ENCODE data around the gene MYH7.

MYH7 gene

DNA sequence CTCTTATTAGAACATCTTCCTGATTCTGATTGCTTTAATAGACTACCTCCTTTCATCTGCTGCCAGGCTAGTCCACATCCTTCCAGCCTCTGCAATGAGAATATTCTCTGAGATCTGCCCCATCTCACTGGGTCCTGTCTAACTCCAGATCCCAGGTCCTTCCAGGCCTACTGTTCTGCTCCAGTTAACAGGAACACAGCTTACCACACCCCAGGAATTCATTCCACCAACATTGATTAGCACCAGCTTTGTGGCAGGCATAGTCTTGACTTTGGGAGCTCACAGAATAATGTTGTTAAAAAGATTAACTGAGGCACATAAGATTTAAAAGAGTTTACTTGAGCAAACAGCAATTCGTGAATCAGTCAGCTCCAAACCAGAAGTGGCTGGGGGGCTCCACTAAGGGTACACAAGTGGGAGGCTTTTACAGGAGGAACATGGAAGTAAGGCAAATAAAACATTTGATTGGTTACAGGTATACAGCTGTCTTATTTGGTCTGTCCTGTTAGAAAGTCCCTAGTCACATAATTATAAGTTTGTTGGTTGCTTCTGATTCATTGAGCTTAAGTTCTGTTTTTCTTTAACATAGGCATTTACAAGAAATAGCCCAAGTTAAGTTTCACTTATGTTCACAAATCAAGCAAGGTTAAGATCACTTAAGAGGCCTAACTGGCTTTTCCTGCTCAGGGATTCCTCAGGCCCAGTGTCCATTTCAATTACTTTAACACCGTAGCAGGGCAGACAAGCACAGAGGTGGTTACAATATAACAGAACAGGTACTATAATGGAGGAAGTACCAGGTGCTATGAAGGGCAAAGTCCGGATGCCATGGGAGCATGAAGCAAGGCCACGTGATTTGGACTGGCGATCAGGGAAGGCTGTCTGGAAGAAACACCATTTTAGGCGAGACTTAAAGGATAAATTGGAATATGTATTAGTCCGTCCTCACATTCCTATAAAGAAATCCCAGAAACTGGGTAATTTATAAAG, 12.2 kb upstream of the MYH7 start:
- DNase-seq (ENCODE audit: low read depth in 2 of 2) = no peak

DNA sequence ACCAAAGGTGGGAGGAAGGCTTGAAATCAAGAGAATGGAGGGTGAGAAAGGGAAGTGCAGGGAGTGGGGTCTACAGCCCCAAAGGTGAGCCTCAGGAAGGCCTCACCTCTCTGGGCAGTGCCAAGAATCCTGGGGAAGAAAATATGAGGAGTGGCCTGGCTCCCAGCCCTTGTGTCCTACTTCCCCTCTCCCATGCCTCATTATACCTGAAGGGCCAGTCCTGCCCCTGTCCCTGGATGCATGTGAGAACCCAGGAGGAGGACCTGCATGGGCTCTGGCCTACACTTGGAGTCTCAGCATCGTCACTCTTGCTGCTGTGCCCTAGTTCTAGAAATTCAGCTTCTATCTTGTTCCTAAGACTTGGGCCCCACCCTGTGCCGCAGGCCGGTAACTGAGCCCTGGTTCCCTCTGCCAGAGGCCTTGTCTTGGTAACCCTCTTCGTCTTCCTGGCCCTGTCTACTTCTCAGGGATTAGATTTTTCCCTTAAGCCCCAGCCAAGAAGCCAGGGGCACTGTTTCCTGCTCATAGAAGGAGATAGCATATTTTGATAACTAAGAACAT, 10.9 kb upstream of the MYH7 start:
- DNase-seq (ENCODE audit: low read depth in 2 of 2) = no peak

DNA sequence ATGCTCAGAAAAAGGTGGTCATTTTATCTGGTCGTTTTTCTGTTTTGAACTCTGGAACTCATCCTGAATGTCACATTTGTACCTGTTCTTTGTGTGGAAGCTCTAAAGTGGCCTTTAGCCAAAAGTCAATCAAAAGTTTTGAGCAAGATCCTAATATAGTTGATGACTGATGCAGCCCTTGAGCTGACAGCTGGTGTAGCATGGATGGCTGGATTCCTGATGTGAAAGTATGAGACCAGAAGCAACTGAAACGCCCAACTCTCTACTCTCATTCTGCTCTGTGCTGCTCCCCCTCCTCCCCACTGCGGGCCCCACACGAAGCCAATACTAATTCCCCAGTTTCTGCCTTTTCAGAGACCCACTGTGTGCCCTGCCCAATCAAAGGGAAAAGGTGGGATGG, 10.3 kb upstream of the MYH7 start:
- no peak for DNase-seq (ENCODE audit: low read depth in 2 of 2)

DNA sequence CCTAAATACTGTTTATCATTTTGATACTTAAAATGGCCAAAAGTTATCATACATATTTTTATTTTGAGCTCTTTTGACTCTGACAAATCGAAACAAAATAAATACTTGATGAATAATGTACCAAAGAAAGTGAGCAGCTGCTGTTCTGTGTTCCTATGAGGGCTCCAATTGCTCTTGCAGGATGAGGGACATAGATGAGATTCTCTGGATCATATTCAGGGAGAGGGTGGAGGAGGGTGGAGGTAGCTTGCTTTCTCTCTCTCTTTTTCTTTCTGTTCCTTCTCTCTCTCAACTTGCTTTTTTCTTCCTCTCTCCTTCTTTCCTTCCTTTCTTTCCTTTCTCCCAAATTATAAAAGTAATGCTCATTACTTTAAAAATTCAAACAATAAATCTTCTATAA, 8.9 kb upstream of the MYH7 start:
- no peak for DNase-seq (ENCODE audit: low read depth in 2 of 2)

DNA sequence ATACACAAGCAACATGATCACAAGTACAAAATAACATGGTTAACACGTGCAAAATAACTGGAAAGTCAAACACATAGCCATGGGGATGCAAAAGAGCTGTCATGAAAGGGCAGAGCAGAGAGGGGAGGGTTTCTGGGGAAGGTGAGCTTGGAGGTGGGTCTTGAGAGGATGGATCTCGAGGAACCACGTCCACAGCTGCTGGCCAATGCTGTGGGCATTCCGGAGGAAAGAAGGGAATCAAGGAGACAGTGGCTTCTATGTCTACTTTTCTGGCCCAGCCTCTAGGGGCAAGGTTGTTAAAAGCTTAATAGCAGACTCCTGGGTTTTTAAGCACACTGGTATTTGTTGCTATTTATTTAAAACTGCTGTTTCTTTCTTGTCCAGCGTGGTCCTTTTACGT, 8.4 kb upstream of the MYH7 start:
- DNase-seq (ENCODE audit: low read depth in 2 of 2) = no peak

DNA sequence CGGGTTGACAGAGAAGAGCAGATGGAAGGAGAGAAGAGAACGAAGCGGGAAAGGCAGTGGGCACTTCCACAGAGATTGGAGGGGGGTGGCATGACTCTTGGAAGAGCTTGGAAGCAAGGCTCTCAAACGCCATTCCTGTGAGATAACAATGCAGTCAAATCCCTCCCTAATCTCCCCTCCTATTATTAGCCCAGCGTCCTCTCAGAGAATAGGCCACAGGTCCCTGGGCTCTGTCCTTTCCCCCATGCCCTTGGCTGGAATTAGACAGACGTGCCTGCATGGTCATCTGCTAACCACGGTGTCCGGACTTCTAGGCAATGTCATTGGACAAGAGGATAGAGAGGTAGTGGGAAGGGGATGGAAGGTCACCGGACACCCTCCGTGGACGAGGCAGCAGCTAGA, 8.0 kb upstream of the MYH7 start:
- no peak for DNase-seq (ENCODE audit: low read depth in 2 of 2)

DNA sequence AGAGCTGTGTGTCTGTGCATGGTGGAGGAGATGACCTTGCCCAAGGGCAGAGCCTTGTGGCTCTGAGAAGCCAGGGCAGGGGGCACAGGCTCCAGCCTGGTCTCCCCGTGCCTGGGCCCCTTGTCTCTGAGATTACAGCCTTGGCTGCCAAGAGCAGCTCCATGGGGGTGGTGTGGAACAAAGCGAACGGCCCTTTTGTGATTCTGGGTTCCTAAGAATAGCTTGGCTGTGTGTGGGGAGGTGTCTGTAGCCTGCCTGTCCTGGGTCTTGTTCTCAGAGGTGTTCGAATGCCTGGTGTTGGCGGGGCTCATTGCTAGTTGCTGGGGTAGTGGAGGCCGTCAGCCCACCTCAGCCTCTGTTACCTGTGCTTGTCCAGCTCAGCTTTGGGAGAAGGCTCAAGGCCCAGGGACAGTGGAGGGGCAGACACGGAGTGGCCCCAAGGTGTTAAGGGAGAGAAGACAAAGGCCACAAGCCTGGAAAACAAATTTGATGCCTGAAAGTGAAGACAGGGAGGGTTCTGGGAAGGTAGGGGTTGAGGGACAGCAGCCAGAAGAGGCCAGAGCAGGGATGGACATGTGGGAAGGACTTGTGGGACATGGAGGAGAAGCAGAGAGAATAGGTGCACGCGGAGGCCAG, 7.4 kb upstream of the MYH7 start:
- DNase-seq (ENCODE audit: low read depth in 2 of 2) = no peak

DNA sequence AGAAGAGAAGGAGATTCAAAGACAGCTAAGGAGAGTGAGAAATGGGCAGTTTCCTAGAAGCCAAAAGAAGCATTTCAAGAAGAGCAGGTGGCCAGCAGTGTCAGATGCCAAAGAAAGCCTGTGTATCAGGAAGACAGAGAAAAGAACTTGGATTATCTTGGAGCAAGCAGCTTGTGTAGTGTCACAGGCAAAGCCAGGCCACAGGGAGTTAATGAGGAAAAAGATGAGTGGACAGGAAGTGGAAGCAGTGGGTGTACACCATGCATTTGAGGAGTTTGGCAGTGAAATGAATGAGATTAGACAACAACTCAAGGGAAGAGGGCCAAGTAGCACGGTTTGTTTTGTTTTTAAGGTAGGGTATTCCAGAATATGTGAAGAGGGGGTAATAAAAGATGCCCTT, 5.6 kb upstream of the MYH7 start:
- DNase-seq (ENCODE audit: low read depth in 2 of 2) = no peak

DNA sequence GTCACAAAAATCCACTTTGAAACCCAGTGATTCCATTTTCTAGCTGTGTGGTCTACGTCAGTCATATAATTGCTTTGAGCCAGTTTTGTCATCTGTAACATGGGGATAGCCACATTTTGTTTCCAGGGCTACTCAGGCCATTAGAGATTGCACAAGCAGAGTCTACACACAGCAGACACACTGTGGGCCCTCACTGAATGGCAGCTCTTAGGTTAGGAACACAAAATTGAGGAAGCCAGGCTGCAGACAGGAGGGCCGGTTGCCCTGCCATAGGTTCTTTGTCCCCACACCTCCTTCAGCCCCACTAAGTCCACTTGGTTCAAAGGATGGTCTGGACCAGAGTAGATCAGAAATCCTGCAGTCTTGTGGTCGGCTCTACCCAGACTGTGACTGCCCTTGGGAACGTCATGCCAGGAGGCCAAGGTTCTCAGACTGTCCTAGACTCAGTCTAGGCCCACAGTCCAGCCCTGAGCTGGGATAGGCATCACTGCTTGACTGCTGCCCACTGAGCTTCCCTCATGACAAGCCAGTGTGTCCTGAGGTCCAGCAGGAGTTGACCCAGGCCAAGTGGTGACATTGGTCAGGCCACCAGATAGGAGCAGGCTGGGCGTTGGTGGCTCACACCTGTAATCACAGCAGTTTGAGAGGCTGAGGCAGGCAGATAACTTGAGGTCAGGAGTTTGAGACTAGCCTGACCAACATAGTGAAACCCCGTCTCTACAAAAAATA, 3.8 kb upstream of the MYH7 start:
- no peak for DNase-seq (ENCODE audit: low read depth in 2 of 2)

DNA sequence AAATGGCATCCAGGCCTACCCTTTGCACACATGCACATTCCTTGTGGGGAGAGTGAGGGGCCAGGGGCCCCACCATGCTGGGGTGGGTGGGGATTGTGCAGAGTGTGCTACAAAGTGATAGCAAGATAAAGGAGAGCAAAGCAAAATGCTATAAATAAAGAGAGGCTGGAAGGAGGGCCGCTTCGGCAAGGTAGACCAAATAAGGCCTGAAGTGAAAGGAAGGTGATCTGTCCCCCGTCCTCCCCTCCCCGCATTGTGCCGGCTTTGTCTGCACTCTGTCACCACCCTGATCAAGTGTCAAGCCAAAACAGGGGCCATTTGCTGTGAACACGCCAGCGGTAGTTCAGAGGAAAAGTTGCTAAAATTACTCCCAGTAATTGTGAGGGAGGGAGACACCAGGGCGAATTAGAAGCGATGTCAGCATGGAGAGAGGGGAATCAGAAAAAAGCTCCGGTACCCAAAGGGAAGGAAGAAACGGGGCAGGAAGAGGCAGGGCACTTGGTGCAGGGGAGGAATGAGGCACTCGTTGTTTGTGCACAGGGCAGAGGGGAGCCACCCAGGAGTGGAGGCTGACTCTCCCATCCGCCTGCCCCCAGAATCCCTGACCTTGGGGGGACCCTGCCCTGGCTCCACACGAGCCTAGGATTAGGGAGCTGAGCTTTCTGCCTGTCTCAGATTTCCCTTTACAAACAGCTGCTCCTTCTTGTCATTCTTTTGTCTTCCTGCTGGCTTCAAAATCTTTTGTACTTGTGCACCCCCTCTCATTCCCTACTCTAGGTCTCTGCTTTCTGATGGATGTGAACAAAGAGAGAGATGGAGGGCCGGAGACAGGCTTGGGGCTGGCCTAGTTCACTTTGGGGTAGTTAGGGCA, 2.9 kb upstream of the MYH7 start:
- no peak for DNase-seq (ENCODE audit: low read depth in 2 of 2)

DNA sequence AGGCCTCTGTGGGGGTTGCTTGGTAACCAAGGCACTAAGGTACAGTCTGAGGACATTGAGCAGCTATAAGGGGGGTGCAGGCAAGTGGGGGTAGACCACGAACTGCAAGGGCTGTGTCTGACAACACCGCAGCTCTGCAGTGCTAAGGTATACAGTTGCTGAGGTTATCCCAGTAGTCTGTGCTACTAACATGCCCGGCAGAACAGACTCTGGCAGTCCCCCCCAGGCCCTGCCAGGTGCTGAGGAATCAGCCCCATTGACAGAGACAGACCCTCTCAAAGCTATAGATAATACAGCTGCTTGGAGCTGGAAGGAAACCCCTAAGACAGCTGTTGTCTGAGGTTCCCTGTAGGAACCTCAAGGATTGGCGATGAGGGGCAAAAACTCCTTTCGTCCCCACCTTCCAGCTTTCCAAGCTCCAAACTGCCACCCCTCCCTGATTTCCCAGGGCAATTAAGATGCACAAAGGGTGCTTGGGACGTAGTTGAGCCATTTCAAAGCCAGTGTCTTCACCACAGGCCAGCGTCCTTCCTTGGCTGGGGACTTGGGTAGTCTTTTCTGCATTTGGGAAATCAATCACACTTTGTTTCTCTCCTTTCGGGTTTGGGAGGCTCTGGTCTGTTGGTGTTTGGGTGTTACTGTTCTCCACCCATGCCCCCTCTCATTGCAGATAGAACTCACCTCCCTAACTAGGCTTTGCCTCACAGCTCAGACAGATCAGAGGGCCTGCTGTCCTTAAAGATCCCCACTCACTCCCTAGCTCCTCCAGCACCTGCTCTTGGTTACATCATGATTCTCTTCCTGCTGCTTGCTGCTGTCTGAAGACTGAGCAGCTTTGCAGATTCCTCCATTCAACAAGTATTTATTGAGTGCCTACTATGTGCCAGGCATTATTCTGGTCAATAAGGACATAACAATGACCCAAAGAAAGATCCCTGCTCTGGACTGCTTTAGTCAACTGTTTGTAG, 2.0 kb upstream of the MYH7 start:
- DNase-seq (ENCODE audit: low read depth in 2 of 2) = no peak

DNA sequence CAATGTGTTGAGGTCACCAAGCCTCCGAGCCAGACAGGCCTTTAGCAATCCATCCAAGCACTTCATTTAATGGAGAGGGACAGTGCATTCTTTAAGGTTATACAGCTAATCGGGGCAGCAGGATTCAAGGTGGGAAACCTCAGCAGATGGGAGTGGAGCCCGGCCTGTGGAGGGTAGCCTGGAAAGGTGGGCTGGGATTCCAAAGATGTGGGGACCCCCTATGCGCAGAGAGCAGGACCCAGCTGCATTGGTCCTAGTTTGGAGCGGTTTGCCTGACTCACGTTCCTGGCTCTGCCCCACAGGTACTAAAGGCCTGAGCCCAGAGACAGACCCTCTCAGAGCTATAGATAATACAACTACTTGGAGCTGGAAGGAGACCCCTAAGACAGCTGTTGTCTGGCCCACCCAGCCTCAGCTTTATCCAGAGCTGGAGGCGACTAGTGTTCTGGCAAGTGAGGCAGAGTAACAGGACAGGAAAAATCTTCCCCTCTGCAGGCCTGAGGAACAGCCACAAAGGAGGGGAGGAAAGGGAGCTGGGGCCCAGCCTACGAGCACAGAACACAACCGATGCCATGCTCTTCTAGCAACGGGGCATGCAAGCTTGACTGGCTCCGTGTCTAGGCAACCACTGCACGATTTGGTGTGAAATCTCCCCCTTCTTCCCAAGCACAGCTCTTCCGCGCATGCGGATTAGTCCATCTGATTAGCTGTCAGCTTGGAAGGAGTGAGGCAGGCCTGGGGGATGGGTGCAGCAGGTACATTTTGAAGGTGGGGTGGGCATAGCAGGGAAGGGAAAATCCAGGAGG, 1.1 kb upstream of the MYH7 start:
- no peak for DNase-seq (ENCODE audit: low read depth in 2 of 2)

DNA sequence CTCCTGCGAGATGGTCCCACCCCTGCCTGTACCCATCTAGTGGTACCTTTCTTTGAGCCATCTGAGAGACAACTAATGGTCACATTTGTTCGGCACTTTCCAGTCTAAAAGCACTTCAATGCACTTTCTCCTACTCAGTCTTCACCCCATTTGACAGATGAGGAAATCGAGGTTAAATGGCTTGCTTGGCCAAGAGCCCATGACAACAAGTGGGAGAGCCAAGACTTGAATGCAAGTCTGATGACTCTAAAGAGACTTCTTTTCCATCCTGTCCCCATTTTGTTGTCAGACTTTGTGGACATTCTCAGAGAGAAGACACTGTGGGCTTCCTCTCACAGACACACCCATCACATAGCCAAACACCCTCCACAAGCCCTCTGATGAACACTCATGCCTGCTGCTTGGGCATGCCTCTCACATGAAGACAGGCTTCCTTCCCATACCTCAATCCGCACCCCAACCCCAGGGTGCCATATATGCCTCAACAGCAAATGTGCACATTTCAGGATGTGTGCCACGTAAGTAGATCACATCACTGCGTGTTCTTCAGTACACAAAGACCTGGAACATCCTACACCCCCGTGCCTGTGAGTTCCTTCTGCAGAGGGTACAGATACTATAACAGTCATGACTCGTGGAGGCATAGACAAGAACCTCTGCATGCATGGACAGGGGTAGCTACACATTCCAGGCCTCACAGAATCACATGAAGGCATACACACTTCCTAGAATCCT, 805 bp downstream of the MYH7 start:
- no peak for DNase-seq (ENCODE audit: low read depth in 2 of 2)

DNA sequence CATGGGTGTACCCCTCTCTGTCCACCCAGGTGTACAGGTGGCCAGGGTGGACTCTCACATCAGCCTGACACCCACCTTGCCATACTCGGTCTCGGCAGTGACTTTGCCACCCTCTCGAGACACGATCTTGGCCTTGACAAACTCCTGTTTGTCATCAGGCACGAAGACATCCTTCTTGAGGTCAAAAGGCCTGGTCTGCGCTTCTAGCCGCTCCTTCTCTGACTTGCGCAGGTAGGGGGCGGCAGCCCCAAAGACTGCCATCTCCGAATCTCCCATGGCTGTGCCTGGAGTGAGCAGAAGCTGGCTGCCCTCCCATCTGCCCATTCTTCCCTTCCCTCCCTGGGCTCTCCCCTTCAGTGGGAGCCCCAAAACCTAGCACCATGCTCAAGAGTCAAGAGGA, 2.0 kb downstream of the MYH7 start:
- no peak for DNase-seq (ENCODE audit: low read depth in 2 of 2)

DNA sequence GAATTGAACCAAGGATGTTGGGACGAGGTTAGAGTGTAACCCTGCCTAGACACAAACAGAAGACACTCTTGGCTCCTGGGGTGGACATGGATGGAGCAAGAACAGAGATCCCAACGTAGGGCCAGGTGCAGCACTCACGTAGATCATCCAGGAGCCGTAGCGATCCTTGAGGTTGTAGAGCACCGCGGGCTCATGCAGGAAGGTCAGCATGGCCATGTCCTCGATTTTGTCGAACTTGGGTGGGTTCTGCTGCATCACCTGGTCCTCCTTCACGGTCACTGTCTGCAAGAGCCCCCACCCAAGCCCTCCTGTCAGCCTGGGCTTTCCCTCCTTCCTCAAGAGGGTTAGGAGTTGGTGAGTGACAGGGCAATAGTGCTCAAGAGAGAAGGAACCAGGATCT, 2.5 kb downstream of the MYH7 start:
- no peak for DNase-seq (ENCODE audit: low read depth in 2 of 2)

DNA sequence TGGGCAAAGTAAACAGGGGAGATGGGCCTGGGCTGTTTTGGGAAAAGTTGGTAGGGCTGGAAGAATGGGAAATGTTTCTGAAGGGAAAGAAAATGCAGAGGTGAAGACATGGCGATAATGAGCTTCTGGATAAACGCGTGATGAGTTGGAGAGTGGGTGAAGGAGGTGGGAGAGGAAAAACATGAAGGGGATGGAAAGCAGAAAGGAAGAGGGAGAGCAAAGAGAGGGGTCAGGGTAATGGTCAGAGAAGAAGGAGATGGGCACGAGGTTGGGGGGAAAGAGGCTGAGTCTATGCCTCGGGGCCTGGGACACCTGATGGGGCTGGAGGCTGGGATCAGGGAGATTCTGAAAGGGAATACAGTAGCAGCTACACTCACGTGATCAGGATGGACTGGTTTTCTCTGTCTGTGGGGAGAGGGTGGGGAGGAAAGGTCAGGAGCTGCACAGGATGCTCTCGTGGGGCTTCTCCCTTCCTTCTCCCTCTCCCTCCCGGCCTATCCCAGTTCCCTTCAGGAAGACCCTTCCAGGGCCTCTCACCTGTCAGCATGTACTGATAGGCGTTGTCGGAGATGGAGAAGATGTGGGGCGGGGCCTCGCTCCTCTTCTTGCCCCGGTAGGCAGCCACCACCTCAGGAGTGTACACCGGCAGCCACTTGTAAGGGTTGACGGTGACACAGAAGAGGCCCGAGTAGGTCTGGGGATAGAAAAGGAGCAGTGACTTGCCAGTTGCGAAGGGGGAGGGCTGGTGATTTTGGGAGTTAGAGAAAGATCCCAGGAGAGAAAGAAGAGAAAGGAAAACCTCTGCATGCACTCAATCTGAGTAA, 3.1 kb downstream of the MYH7 start:
- DNase-seq (ENCODE audit: low read depth in 2 of 2) = no peak

DNA sequence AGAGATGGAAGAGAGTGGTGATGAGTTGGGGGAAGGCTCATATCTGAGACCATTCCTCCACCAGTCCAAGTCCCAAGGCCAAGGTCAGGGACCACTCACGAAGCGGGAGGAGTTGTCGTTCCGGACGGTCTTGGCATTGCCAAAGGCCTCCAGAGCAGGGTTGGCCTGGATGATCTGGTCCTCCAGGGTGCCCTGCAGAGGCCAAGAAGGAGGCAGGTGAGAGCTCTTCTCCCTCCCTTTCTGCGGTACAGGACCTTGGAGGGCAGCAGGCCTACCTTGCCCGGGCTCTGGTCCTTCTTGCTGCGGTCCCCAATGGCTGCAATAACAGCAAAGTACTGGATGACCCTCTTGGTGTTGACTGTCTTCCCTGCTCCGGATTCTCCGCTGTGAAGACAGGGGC, 4.0 kb downstream of the MYH7 start:
- DNase-seq (ENCODE audit: low read depth in 2 of 2) = no peak

DNA sequence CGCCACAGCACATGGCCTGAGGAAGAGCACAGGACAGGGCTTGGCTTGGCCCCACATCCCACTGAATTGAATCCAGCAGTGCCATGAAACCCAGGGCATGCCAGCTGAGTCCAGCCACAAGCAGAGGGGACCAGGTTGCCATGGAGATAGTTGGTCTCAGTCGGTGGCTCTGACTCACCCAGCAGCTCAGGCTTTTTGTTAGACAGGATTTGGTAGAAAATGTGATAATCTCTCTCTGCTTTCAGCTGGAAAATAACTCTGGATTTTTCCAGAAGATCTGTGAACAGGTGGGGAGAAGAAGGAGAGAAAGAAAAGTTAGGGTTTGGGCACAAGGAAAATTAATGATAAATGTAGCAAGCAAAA, 4.8 kb downstream of the MYH7 start:
- no peak for DNase-seq (ENCODE audit: low read depth in 2 of 2)

All from stimulated activated CD8-positive, alpha-beta memory T cell treated with anti-CD3 and anti-CD28 coated beads, Interleukin-7, amount 100 ng/mL, for 4 hours (primary cell).